Activated naive CD8-positive, alpha-beta T cell treated with anti-CD3 and anti-CD28 coated beads, Interleukin-2, amount 50 U/mL, for 24 hours (primary cell): ENCODE measurements around the gene FAIM.
"Not testable (repeated sequence)": the region's sequence is repeated elsewhere in the genome, so short reads cannot be mapped to it uniquely, and the experiment has no call there.

Experiments
- ATAC-seq: fragments of 150-1000 bp; cut with Tn5 transposase; one replicate; pipeline ENCODE4 v1.10.0; 2021
- DNase-seq: peaks from one replicate; pipeline ENCODE4 v3.0.0; 2021
- H3K27ac Mint-ChIP-seq: one replicate; pipeline ENCODE4 v1.8.0; 2021; ENCODE audit warnings: mild to moderate bottlenecking, mixed read lengths
- H3K27me3 Mint-ChIP-seq: one replicate; pipeline ENCODE4 v1.8.0; 2021; ENCODE audit warnings: mixed read lengths
- H3K36me3 Mint-ChIP-seq: one replicate; pipeline ENCODE4 v1.8.0; 2021; ENCODE audit warnings: low read depth, mixed read lengths
- H3K4me1 Mint-ChIP-seq: one replicate; pipeline ENCODE4 v1.8.0; 2021; ENCODE audit warnings: mixed read lengths
- H3K4me3 Mint-ChIP-seq: one replicate; pipeline ENCODE4 v1.8.0; 2021; ENCODE audit warnings: mild to moderate bottlenecking, moderate library complexity, mixed read lengths
- H3K9me3 Mint-ChIP-seq: one replicate; pipeline ENCODE4 v1.8.0; 2021; ENCODE audit warnings: mixed read lengths

FAIM gene

GRCh38 chr3:138608322-138609135 lies at the start of gene FAIM:
Gene FAIM (plus strand): TSS chr3:138608771. CDS start chr3:138619727, 10,956 bp downstream.
- Mint-ChIP-seq H3K9me3 (no peaks in the 10 kb centered on the region), H3K36me3 (peaks cover 4% of the 10 kb centered on the region), H3K27me3 (no peaks in the 10 kb centered on the region), H3K4me3 (peak within 1 kb of the TSS; percentile 83), H3K4me1 (peaks cover 14% of the 10 kb centered on the region), H3K27ac (peak within 1 kb of the TSS; percentile 93)
- DNase-seq, result peak; percentile 67
- peak; percentile 84 for ATAC-seq

- DNase-seq (no peak), ATAC-seq (no peak)
- Mint-ChIP-seq H3K27me3 (no peaks in the 10 kb centered on the region), H3K27ac (no peak overlapping the region), H3K36me3 (peaks cover 64% of the 10 kb centered on the region), H3K9me3 (peaks cover 30% of the 10 kb centered on the region), H3K4me3 (no peak overlapping the region), H3K4me1 (peaks cover 4% of the 10 kb centered on the region)
These were observed 49.4 kb upstream of the FAIM start for GRCh38 chr3:138559134-138559533.

GRCh38 chr3:138560501-138560900 lies 48.1 kb upstream of the FAIM start:
- Mint-ChIP-seq H3K27ac (no peak overlapping the region), H3K36me3 (peaks cover 59% of the 10 kb centered on the region)
- no peak for DNase-seq

GRCh38 chr3:138562902-138563301 lies 45.7 kb upstream of the FAIM start:
- not testable (repeated sequence) for H3K4me3 Mint-ChIP-seq, ATAC-seq, H3K27me3 Mint-ChIP-seq, H3K27ac Mint-ChIP-seq, H3K4me1 Mint-ChIP-seq, DNase-seq
- peaks cover 19% of the 10 kb centered on the region for H3K9me3 Mint-ChIP-seq
- H3K36me3 Mint-ChIP-seq, result peaks cover 45% of the 10 kb centered on the region

More at GRCh38 chr3:138560501-138560900, 48.1 kb upstream of the FAIM start:
- no peaks in the 10 kb centered on the region for H3K27me3 Mint-ChIP-seq
- peaks cover 4% of the 10 kb centered on the region for H3K4me1 Mint-ChIP-seq
- ATAC-seq, result no peak
- H3K9me3 Mint-ChIP-seq, result peaks cover 23% of the 10 kb centered on the region
- H3K4me3 Mint-ChIP-seq, result no peak overlapping the region

GRCh38 chr3:138566293-138566692 lies 42.3 kb upstream of the FAIM start:
- not testable (repeated sequence) for H3K27ac Mint-ChIP-seq, H3K9me3 Mint-ChIP-seq, H3K4me3 Mint-ChIP-seq, H3K27me3 Mint-ChIP-seq, H3K4me1 Mint-ChIP-seq, DNase-seq, ATAC-seq
- peaks cover 23% of the 10 kb centered on the region for H3K36me3 Mint-ChIP-seq

- DNase-seq, result no peak
- Mint-ChIP-seq H3K36me3 (peaks cover 19% of the 10 kb centered on the region), H3K9me3 (peaks cover 7% of the 10 kb centered on the region), H3K4me1 (peaks cover 12% of the 10 kb centered on the region), H3K4me3 (no peak overlapping the region), H3K27ac (no peak overlapping the region), H3K27me3 (no peaks in the 10 kb centered on the region)
- no peak for ATAC-seq
These were observed 41.2 kb upstream of the FAIM start for GRCh38 chr3:138567403-138567802.

- DNase-seq, result no peak
- Mint-ChIP-seq H3K4me1 (peaks cover 7% of the 10 kb centered on the region), H3K36me3 (peaks cover 22% of the 10 kb centered on the region), H3K27me3 (no peaks in the 10 kb centered on the region), H3K27ac (no peak overlapping the region), H3K4me3 (no peak overlapping the region), H3K9me3 (peaks cover 19% of the 10 kb centered on the region)
- ATAC-seq, result no peak
These were observed 39.5 kb upstream of the FAIM start for GRCh38 chr3:138569090-138569489.

- not testable (repeated sequence) for H3K4me3 Mint-ChIP-seq, ATAC-seq, H3K27ac Mint-ChIP-seq, DNase-seq, H3K27me3 Mint-ChIP-seq, H3K4me1 Mint-ChIP-seq
- Mint-ChIP-seq H3K9me3 (peaks cover 19% of the 10 kb centered on the region), H3K36me3 (peaks cover 22% of the 10 kb centered on the region)
These were observed 38.9 kb upstream of the FAIM start for GRCh38 chr3:138569624-138570023.

- ATAC-seq (no peak), DNase-seq (no peak)
- Mint-ChIP-seq H3K9me3 (peaks cover 12% of the 10 kb centered on the region), H3K27me3 (no peaks in the 10 kb centered on the region), H3K36me3 (peaks cover 29% of the 10 kb centered on the region), H3K27ac (no peak overlapping the region), H3K4me3 (no peak overlapping the region), H3K4me1 (peaks cover 20% of the 10 kb centered on the region)
These were observed 35.4 kb upstream of the FAIM start for GRCh38 chr3:138573138-138573537.

- H3K27ac Mint-ChIP-seq, result peak overlapping the region; percentile 82
- peaks cover 21% of the 10 kb centered on the region for H3K36me3 Mint-ChIP-seq
- H3K27me3 Mint-ChIP-seq, result no peaks in the 10 kb centered on the region
- peak overlapping the region; percentile 43 for H3K4me3 Mint-ChIP-seq
- H3K9me3 Mint-ChIP-seq, result peaks cover 6% of the 10 kb centered on the region
- ATAC-seq (peak; percentile 61), DNase-seq (no peak)
- H3K4me1 Mint-ChIP-seq, result peaks cover 24% of the 10 kb centered on the region
These were observed 30.4 kb upstream of the FAIM start for GRCh38 chr3:138578141-138578540.

GRCh38 chr3:138578961-138579574 lies 29.5 kb upstream of the FAIM start:
- no peaks in the 10 kb centered on the region for H3K9me3 Mint-ChIP-seq
- peaks cover 34% of the 10 kb centered on the region for H3K4me1 Mint-ChIP-seq
- H3K4me3 Mint-ChIP-seq, result peak overlapping the region; percentile 43
- ATAC-seq (peak; percentile 27), DNase-seq (no peak)
- no peak overlapping the region for H3K27ac Mint-ChIP-seq
- H3K36me3 Mint-ChIP-seq, result peaks cover 16% of the 10 kb centered on the region
- no peaks in the 10 kb centered on the region for H3K27me3 Mint-ChIP-seq

GRCh38 chr3:138587374-138587773 lies 21.2 kb upstream of the FAIM start:
- DNase-seq (no peak), ATAC-seq (no peak)
- no peaks in the 10 kb centered on the region for H3K27me3 Mint-ChIP-seq
- no peak overlapping the region for H3K4me3 Mint-ChIP-seq
- H3K9me3 Mint-ChIP-seq, result no peaks in the 10 kb centered on the region
- H3K36me3 Mint-ChIP-seq, result peaks cover 3% of the 10 kb centered on the region
- H3K4me1 Mint-ChIP-seq, result peaks cover 19% of the 10 kb centered on the region
- no peak overlapping the region for H3K27ac Mint-ChIP-seq

GRCh38 chr3:138588445-138588844 lies 20.1 kb upstream of the FAIM start:
- DNase-seq, result no peak
- H3K27me3 Mint-ChIP-seq, result no peaks in the 10 kb centered on the region
- H3K4me3 Mint-ChIP-seq, result no peak overlapping the region
- H3K27ac Mint-ChIP-seq, result no peak overlapping the region
- H3K9me3 Mint-ChIP-seq, result no peaks in the 10 kb centered on the region
- peaks cover 3% of the 10 kb centered on the region for H3K36me3 Mint-ChIP-seq
- ATAC-seq, result no peak
- H3K4me1 Mint-ChIP-seq, result peaks cover 19% of the 10 kb centered on the region

- no peaks in the 10 kb centered on the region for H3K9me3 Mint-ChIP-seq
- no peaks in the 10 kb centered on the region for H3K36me3 Mint-ChIP-seq
- no peak overlapping the region for H3K4me3 Mint-ChIP-seq
- no peak overlapping the region for H3K27ac Mint-ChIP-seq
- ATAC-seq (no peak), DNase-seq (no peak)
- peaks cover 15% of the 10 kb centered on the region for H3K4me1 Mint-ChIP-seq
- no peaks in the 10 kb centered on the region for H3K27me3 Mint-ChIP-seq
These were observed 17.2 kb upstream of the FAIM start for GRCh38 chr3:138591392-138591791.

- Mint-ChIP-seq H3K27me3 (no peaks in the 10 kb centered on the region), H3K36me3 (no peaks in the 10 kb centered on the region), H3K4me3 (peak overlapping the region; percentile 95), H3K4me1 (peaks cover 15% of the 10 kb centered on the region), H3K9me3 (no peaks in the 10 kb centered on the region), H3K27ac (no peak overlapping the region)
- no peak for DNase-seq
- ATAC-seq, result no peak
These were observed 15.0 kb upstream of the FAIM start for GRCh38 chr3:138593488-138594149.
